H1 (cell line): Measurements from ENCODE around the gene TRAF3IP3. TPM values are rescaled to one million over a fixed set of nuclear protein-coding genes. Genes with fewer than 3 reads are reported as not detected.

ENCODE experiments used
- CTCF ChIA-PET: fragments of 300-600 bp; sonication (Branson Sonifier 250); formaldehyde crosslinking; loops from one replicate; lab custom pipeline; 2021; ENCODE audit not compliant: partially characterized antibody; lab: Charles Lee
- POLR2A ChIA-PET: fragments of 300-600 bp; sonication (Branson Sonifier 250); formaldehyde crosslinking; loops from one replicate; lab custom pipeline; 2021; ENCODE audit warnings: inconsistent platforms; ENCODE audit not compliant: partially characterized antibody; lab: Charles Lee
- DNase-seq, 2 experiments: peaks; one replicate each; pipeline versions ENCODE4 v3.0.0 to v3.0.0-alpha.2; 2010 to 2022; ENCODE audit warnings: low spot score in 2 of 2, low read depth in 1 of 2, mixed read lengths in 1 of 2
- FAIRE-seq: peaks from 2 replicates; lab custom pipeline; 2011; peaks lifted over from hg19 to GRCh38; lab: Jason Lieb, UNC
- H2AFZ ChIP-seq: 2 replicates; pipeline ENCODE4 v1.8.1; 2012; ENCODE audit warnings: low read length, inconsistent platforms
- H2AK5ac ChIP-seq: 2 replicates; pipeline ENCODE4 v1.6.1; 2013; ENCODE audit warnings: low read depth, low read length
- H2BK120ac ChIP-seq: replicated peaks from 2 replicates; pipeline ENCODE3; 2013; ENCODE audit warnings: low read depth, low read length, inconsistent platforms
- H2BK12ac ChIP-seq: 2 replicates; pipeline ENCODE4 v1.6.1; 2013; ENCODE audit warnings: low read depth, low read length
- H2BK15ac ChIP-seq: 2 replicates; pipeline ENCODE4 v1.6.1; 2013; ENCODE audit warnings: low read length
- H2BK20ac ChIP-seq: 2 replicates; pipeline ENCODE4 v1.6.1; 2013; ENCODE audit warnings: low read length
- H2BK5ac ChIP-seq: 2 replicates; pipeline ENCODE4 v1.6.1; 2013; ENCODE audit warnings: low read depth, low read length
- H3K14ac ChIP-seq: 2 replicates; pipeline ENCODE4 v1.6.1; 2013; ENCODE audit warnings: inconsistent platforms; ENCODE audit not compliant: insufficient read length
- H3K18ac ChIP-seq: 2 replicates; pipeline ENCODE4 v1.6.1; 2013; ENCODE audit warnings: low read length; ENCODE audit errors: extremely low read depth
- H3K23ac ChIP-seq: 2 replicates; pipeline ENCODE4 v1.6.1; 2013; ENCODE audit warnings: inconsistent platforms; ENCODE audit not compliant: insufficient read length
- H3K23me2 ChIP-seq: 2 replicates; pipeline ENCODE4 v1.6.1; 2013; ENCODE audit warnings: low read depth, low read length
- H3K27ac ChIP-seq: 2 replicates; pipeline ENCODE4 v1.6.1; 2011; ENCODE audit warnings: low read depth, low read length, inconsistent platforms
- H3K27me3 ChIP-seq, 4 experiments: replicated peaks in 1 of 4; 1 replicate in 1 of 4; 2 replicates in 3 of 4; pipeline versions ENCODE4 v1.6.1 to v1.8.1; 2011 to 2013; ENCODE audit warnings: low read length in 3 of 4, mild to moderate bottlenecking in 3 of 4, inconsistent platforms in 2 of 4, mixed read lengths in 2 of 4, moderate library complexity in 1 of 4; ENCODE audit not compliant: control insufficient read depth in 3 of 4, insufficient read depth in 3 of 4; ENCODE audit errors: extremely low read depth in 1 of 4
- H3K36me3 ChIP-seq, 4 experiments: 2 replicates each; pipeline versions ENCODE4 v1.6.1 to v1.8.1; 2011 to 2013; ENCODE audit warnings: mild to moderate bottlenecking in 4 of 4, low read length in 3 of 4, moderate library complexity in 2 of 4, control low read depth in 1 of 4, inconsistent platforms in 1 of 4; ENCODE audit not compliant: insufficient read depth in 4 of 4, control insufficient read depth in 2 of 4
- H3K4ac ChIP-seq: replicated peaks from 2 replicates; pipeline ENCODE3; 2013; ENCODE audit warnings: low read length, low read depth, mixed read lengths, inconsistent platforms; ENCODE audit not compliant: insufficient read length
- H3K4me1 ChIP-seq, 4 experiments: replicated peaks in 1 of 4; 1 replicate in 1 of 4; 2 replicates in 3 of 4; pipeline versions ENCODE4 v1.6.1 to v1.8.1; 2011 to 2013; ENCODE audit warnings: low read length in 3 of 4, inconsistent platforms in 2 of 4, mixed read lengths in 1 of 4; ENCODE audit not compliant: insufficient read depth in 4 of 4, control insufficient read depth in 3 of 4
- H3K4me2 ChIP-seq, 2 experiments: 2 replicates each; pipeline versions ENCODE4 v1.6.1 to v1.8.1; 2011 to 2013; ENCODE audit warnings: low read depth in 2 of 2, low read length in 2 of 2, control low read depth in 1 of 2, inconsistent platforms in 1 of 2, mild to moderate bottlenecking in 1 of 2; ENCODE audit not compliant: insufficient read depth in 1 of 2
- H3K4me3 ChIP-seq, 4 experiments: fragments of 200-600, 300-600 bp in 1 of 4; sonication (generic), shearing (Covaris generic), sonication (Bioruptor Twin) in 1 of 4; 2 replicates each; pipeline versions ENCODE4 v1.5.1 to v1.8.1; 2011 to 2016; ENCODE audit warnings: low read length in 4 of 4, low read depth in 3 of 4, control low read depth in 2 of 4, inconsistent platforms in 2 of 4, mild to moderate bottlenecking in 2 of 4, mixed read lengths in 1 of 4, moderate library complexity in 1 of 4; ENCODE audit not compliant: insufficient read depth in 2 of 4; ENCODE audit errors: extremely low read depth in 1 of 4
- H3K56ac ChIP-seq: replicated peaks from 2 replicates; pipeline ENCODE3; 2013; ENCODE audit warnings: low read depth, mild to moderate bottlenecking, mixed read lengths, low read length, inconsistent platforms; ENCODE audit not compliant: insufficient read length
- H3K79me1 ChIP-seq: 2 replicates; pipeline ENCODE4 v1.6.1; 2013; ENCODE audit warnings: low read depth, low read length, control low read depth
- H3K79me2 ChIP-seq, 2 experiments: 2 replicates each; pipeline versions ENCODE4 v1.6.1 to v1.8.1; 2012 to 2013; ENCODE audit warnings: low read length in 2 of 2, mild to moderate bottlenecking in 2 of 2, inconsistent platforms in 1 of 2; ENCODE audit not compliant: insufficient read depth in 2 of 2, control insufficient read depth in 1 of 2
- H3K9ac ChIP-seq, 4 experiments: replicated peaks in 1 of 4; 1 replicate in 1 of 4; 2 replicates in 3 of 4; pipeline versions ENCODE4 v1.6.1 to v1.8.1; 2011 to 2013; ENCODE audit warnings: low read depth in 3 of 4, low read length in 3 of 4, control low read depth in 2 of 4, mild to moderate bottlenecking in 2 of 4, moderate library complexity in 2 of 4, inconsistent platforms in 1 of 4; ENCODE audit errors: extremely low read depth in 1 of 4
- H3K9me3 ChIP-seq, 2 experiments: 2 replicates each; pipeline versions ENCODE4 v1.6.1 to v1.8.1; 2012 to 2013; ENCODE audit warnings: mild to moderate bottlenecking in 2 of 2, moderate library complexity in 2 of 2, control low read depth in 1 of 2, inconsistent platforms in 1 of 2, low read depth in 1 of 2, low read length in 1 of 2, mixed read lengths in 1 of 2; ENCODE audit not compliant: insufficient read depth in 2 of 2
- H4K20me1 ChIP-seq, 2 experiments: replicated peaks in 1 of 2; 2 replicates each; pipeline versions ENCODE3 to v1.8.1; 2011 to 2013; ENCODE audit warnings: inconsistent platforms in 2 of 2, low read length in 2 of 2, mild to moderate bottlenecking in 1 of 2; ENCODE audit not compliant: insufficient read depth in 2 of 2, control insufficient read depth in 1 of 2
- H4K5ac ChIP-seq: 2 replicates; pipeline ENCODE4 v1.6.1; 2013; ENCODE audit warnings: low read length, low read depth, mixed read lengths, inconsistent platforms; ENCODE audit not compliant: insufficient read length
- H4K8ac ChIP-seq: 2 replicates; pipeline ENCODE4 v1.8.0; 2013; ENCODE audit warnings: mild to moderate bottlenecking, moderate library complexity, low read length, inconsistent platforms; ENCODE audit not compliant: insufficient read depth; ENCODE audit errors: extremely low read depth
- H4K91ac ChIP-seq: replicated peaks from 2 replicates; pipeline ENCODE3; 2013; ENCODE audit warnings: low read length, mixed read lengths, inconsistent platforms; ENCODE audit not compliant: insufficient read length
- ASH2L ChIP-seq: fragments of 200-600, 300-600 bp; sonication (generic); IDR thresholded peaks from one replicate; pipeline ENCODE4 v1.7.1; 2017; ENCODE audit warnings: low read length
- E2F6 ChIP-seq: IDR thresholded peaks from 2 replicates; pipeline ENCODE4 v1.6.1; 2012; ENCODE audit warnings: inconsistent platforms
- KDM1A ChIP-seq: fragments of 200-600, 300-600 bp; sonication (generic); IDR thresholded peaks from 2 replicates; pipeline ENCODE4 v1.7.1; 2016; ENCODE audit warnings: mild to moderate bottlenecking, low read length, borderline replicate concordance
- KDM4A ChIP-seq: IDR thresholded peaks from one replicate; pipeline ENCODE4 v1.7.1; 2012; ENCODE audit warnings: low read depth, mild to moderate bottlenecking, moderate library complexity, low read length, inconsistent platforms; ENCODE audit not compliant: severe bottlenecking
- NANOG ChIP-seq: IDR thresholded peaks from 2 replicates; pipeline ENCODE4 v1.6.1; 2011; ENCODE audit warnings: low read length, low read depth, mild to moderate bottlenecking, inconsistent platforms; ENCODE audit not compliant: insufficient read depth, poor library complexity, severe bottlenecking
- POLR2AphosphoS5 ChIP-seq: IDR thresholded peaks from 2 replicates; pipeline ENCODE4 v1.6.1; 2011; ENCODE audit warnings: low read depth, low read length
- RNF2 ChIP-seq: fragments of 200-900, 300-1000 bp; sonication (generic); IDR thresholded peaks from 2 replicates; pipeline ENCODE4 v1.7.1; 2016; ENCODE audit warnings: borderline replicate concordance, low read depth, mild to moderate bottlenecking, antibody characterized with exemption, low read length; ENCODE audit not compliant: poor library complexity, severe bottlenecking; ENCODE audit errors: missing control alignments
- SP1 ChIP-seq: IDR thresholded peaks from 2 replicates; pipeline ENCODE4 v1.6.1; 2011; ENCODE audit warnings: low read depth, low read length
- TAF7 ChIP-seq: optimal IDR thresholded peaks from 2 replicates; pipeline ENCODE3; 2011; ENCODE audit warnings: low read depth, mild to moderate bottlenecking, inconsistent platforms, low read length, moderate library complexity, borderline replicate concordance
- TEAD4 ChIP-seq: IDR thresholded peaks from 2 replicates; pipeline ENCODE4 v1.6.1; 2012; ENCODE audit warnings: low read depth, low read length, inconsistent platforms, mixed read lengths
- WGBS, 2 experiments: shearing (Covaris generic) in 1 of 2; methylation state at CpG; one replicate each; pipeline versions ENCODE4 v1.1.6 to v1.1.7; 2013 to 2015; ENCODE audit warnings: low lambda C conversion rate in 2 of 2, mixed read lengths in 2 of 2, inconsistent platforms in 1 of 2, low coverage in 1 of 2, missing lambda C conversion rate in 1 of 2; ENCODE audit not compliant: insufficient replicate concordance in 2 of 2, insufficient coverage in 1 of 2, insufficient read length in 1 of 2; ENCODE audit errors: extremely low coverage in 1 of 2, missing lambda C conversion rate in 1 of 2; 5-methylcytosine and 5-hydroxymethylcytosine counted together
- polyA plus RNA-seq, 7 experiments: library from polyadenylated mRNA; depleted of rRNA in 3 of 7; stranded (reverse) in 5 of 7; unstranded in 2 of 7; fragments of >200 nt in 5 of 7; fragments of 200-250 nt in 2 of 7; gene quantifications; 1 replicate in 5 of 7; 2 replicates in 1 of 7; 4 replicates in 1 of 7; pipeline versions ENCODE4 v1.2.1 to v1.2.3, GENCODE V29; 2011 to 2013; ENCODE audit warnings: missing spikeins in 2 of 7, mixed read lengths in 2 of 7
- total RNA-seq: library from RNA; stranded (reverse); fragmentation: NEBNext Ultra II Directional; extraction: Animal tissue kit (Norgen Biotek cat#: 25700); gene quantifications from 2 replicates; pipeline ENCODE4 v1.2.1, GENCODE V29; 2021

TRAF3IP3 gene
- total and polyA plus RNA-seq, 2 of the 8 experiments (the other 6 are each of a cell fraction or from before 2014, with no cell fraction given) = not detected

DNA sequence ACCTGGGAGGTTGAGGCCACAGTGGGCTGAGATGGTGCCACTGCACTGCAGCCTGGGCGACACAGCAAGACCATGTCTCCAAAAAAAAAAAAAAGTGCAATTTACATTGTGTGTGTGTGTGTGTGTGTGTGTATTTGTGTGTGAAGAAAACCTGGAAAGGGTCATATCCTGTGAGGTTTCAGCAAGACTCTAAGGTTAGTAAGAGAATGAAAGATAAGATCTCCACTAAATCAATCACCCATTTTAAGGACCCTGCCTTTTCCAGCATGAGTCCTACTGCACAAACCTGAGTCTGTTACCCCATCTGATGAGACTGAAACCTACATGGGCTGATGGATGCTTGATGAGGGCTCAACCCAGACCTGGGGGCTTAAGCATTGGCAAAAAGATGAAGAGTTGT is 33.4 kb downstream of the TRAF3IP3 start:
- Histone ChIP-seq H3K79me2 (no peaks in the 10 kb centered on the region), H3K18ac (no peak overlapping the region), H3K23ac (no peak overlapping the region), H2AFZ (no peak overlapping the region), H2BK5ac (no peak overlapping the region), H2BK12ac (no peak overlapping the region), H2BK20ac (no peak overlapping the region), H3K56ac (no peak overlapping the region), H4K8ac (no peak overlapping the region), H2AK5ac (no peak overlapping the region), H3K9me3 (no peaks in the 10 kb centered on the region), H3K4me1 (no peaks in the 10 kb centered on the region), H3K9ac (no peak overlapping the region), H4K20me1 (no peaks in the 10 kb centered on the region), H3K27ac (no peak overlapping the region), H4K5ac (no peak overlapping the region), H2BK15ac (no peak overlapping the region), H3K4me2 (no peak overlapping the region), H3K4ac (no peak overlapping the region), H4K91ac (no peak overlapping the region), H3K14ac (no peak overlapping the region)
- no peak for FAIRE-seq
- 82% methylated on average over 1 of the region's 1 CpG; no CpG with 5 or more reads in 1 of the 2 experiments for WGBS, 2 experiments
- POLR2A ChIA-PET = no interaction called here
- CTCF ChIA-PET = no interaction called here
- no peak for TF ChIP-seq RNF2
- TF ChIP-seq KDM1A = no peak
- TF ChIP-seq SP1 = no peak
- no peak for TF ChIP-seq ASH2L
- TF ChIP-seq KDM4A = no peak
- TF ChIP-seq NANOG = no peak
- no peak for TF ChIP-seq TAF7
- no peak for TF ChIP-seq TEAD4
- TF ChIP-seq POLR2AphosphoS5 = no peak
- no peak for TF ChIP-seq E2F6
- TF ChIP-seq, all 59 proteins: peak for 0
- no peaks in the 10 kb centered on the region for H3K27me3 ChIP-seq
- no peak for DNase-seq
- no peak overlapping the region for H2BK120ac ChIP-seq
- H3K4me3 ChIP-seq = no peak overlapping the region
- peaks cover under 1% of the 10 kb centered on the region; the same call in 1 of the 2 replicates for H3K23me2 ChIP-seq
- H3K79me1 ChIP-seq = no peaks in the 10 kb centered on the region; the same call in 1 of the 2 replicates
- peaks cover 2 to 9% (median 4%) of the 10 kb centered on the region in 4 experiments; a peak in 6 of 8 replicates for H3K36me3 ChIP-seq
